B cell (primary cell): Measurements from ENCODE around the gene ITSN1. TPM values are rescaled to one million over a fixed set of nuclear protein-coding genes. Genes with fewer than 3 reads are reported as not detected.

Experiments used
- ATAC-seq: fragments of 200-7000 bp; cut with Tn5 transposase; one replicate; pipeline ENCODE4 v1.10.0; 2021; ENCODE audit warnings: low read depth, mild to moderate bottlenecking, moderate number of reproducible peaks, moderate library complexity
- CTCF ChIA-PET: fragments of 350-600 bp; sonication (Branson Sonifier 250); formaldehyde crosslinking; loops from one replicate; lab custom pipeline; 2021; ENCODE audit warnings: antibody characterized with exemption, inconsistent platforms; lab: Charles Lee
- POLR2A ChIA-PET: fragments of 350-600 bp; sonication (Branson Sonifier 250); formaldehyde crosslinking; loops from one replicate; lab custom pipeline; 2021; ENCODE audit warnings: antibody characterized with exemption; lab: Charles Lee
- DNase-seq: peaks from one replicate; pipeline ENCODE4 v3.0.0; 2013
- H2AFZ ChIP-seq: 2 replicates; pipeline ENCODE4 v1.6.1; 2012; ENCODE audit warnings: mild to moderate bottlenecking, low read depth, low read length; ENCODE audit not compliant: insufficient read depth, poor library complexity, severe bottlenecking
- H3K27ac ChIP-seq, 2 donors: 1 replicate in 1 of 2; 2 replicates in 1 of 2; pipeline ENCODE4 v1.5.1; 2012 to 2013; ENCODE audit warnings: low read length in 2 of 2, mild to moderate bottlenecking in 2 of 2, moderate library complexity in 1 of 2
- H3K27me3 ChIP-seq, 4 experiments: fragments of 200-600 bp in 1 of 4; sonication (generic) in 1 of 4; replicated peaks in 1 of 4; 1 replicate in 2 of 4; 2 replicates in 2 of 4; pipeline versions ENCODE4 v1.6.1 to v1.7.0; 2013 to 2016; ENCODE audit warnings: low read length in 3 of 4, mild to moderate bottlenecking in 2 of 4, mixed read lengths in 1 of 4, moderate library complexity in 1 of 4; ENCODE audit not compliant: insufficient read depth in 4 of 4, control insufficient read depth in 3 of 4; ENCODE audit errors: control extremely low read depth in 1 of 4
- H3K36me3 ChIP-seq, 2 experiments: replicated peaks in 1 of 2; 1 replicate in 1 of 2; 2 replicates in 1 of 2; pipeline versions ENCODE4 v1.6.1 to v1.7.1; 2013; ENCODE audit warnings: low read length in 1 of 2; ENCODE audit not compliant: insufficient read depth in 2 of 2, control insufficient read depth in 1 of 2; ENCODE audit errors: control extremely low read depth in 1 of 2, extremely low read depth in 1 of 2
- H3K4me1 ChIP-seq, 2 donors: fragments of 200-600 bp in 1 of 2; sonication (generic) in 1 of 2; 1 replicate in 1 of 2; 2 replicates in 1 of 2; pipeline versions ENCODE4 v1.5.1 to v1.6.1; 2013 to 2017; ENCODE audit warnings: low read length in 2 of 2; ENCODE audit not compliant: control insufficient read depth in 2 of 2, insufficient read depth in 2 of 2
- H3K4me2 ChIP-seq: replicated peaks from 2 replicates; pipeline ENCODE3; 2012; ENCODE audit warnings: mild to moderate bottlenecking, low read depth, low read length; ENCODE audit not compliant: poor library complexity, severe bottlenecking
- H3K4me3 ChIP-seq, 5 experiments: fragments of 200-600 bp in 1 of 5; sonication (generic) in 1 of 5; 1 replicate in 3 of 5; 2 replicates in 2 of 5; pipeline versions ENCODE4 v1.5.1 to v1.7.0; 2011 to 2016; ENCODE audit warnings: low read length in 4 of 5, mild to moderate bottlenecking in 4 of 5, low read depth in 2 of 5, control low read depth in 1 of 5, moderate library complexity in 1 of 5; ENCODE audit not compliant: insufficient read depth in 1 of 5; ENCODE audit errors: control extremely low read depth in 1 of 5, extremely low read depth in 1 of 5
- H3K79me2 ChIP-seq: fragments of 200-600 bp; sonication (generic); one replicate; pipeline ENCODE4 v1.6.0; 2016; ENCODE audit warnings: low read length; ENCODE audit not compliant: control insufficient read depth, insufficient read depth
- H3K9ac ChIP-seq: fragments of 200-600 bp; sonication (generic); 2 replicates; pipeline ENCODE4 v1.6.1; 2017; ENCODE audit warnings: mild to moderate bottlenecking, low read length, moderate library complexity
- H3K9me3 ChIP-seq, 3 donors: one replicate each; pipeline versions ENCODE4 v1.6.1 to v1.7.1; 2013; ENCODE audit warnings: low read length in 2 of 3; ENCODE audit not compliant: control insufficient read depth in 2 of 3, insufficient read depth in 1 of 3; ENCODE audit errors: control extremely low read depth in 1 of 3
- H4K20me1 ChIP-seq: 2 replicates; pipeline ENCODE4 v1.6.0; 2012; ENCODE audit warnings: mild to moderate bottlenecking, low read length; ENCODE audit not compliant: insufficient read depth, control insufficient read depth, poor library complexity, severe bottlenecking
- H3K27ac Mint-ChIP-seq: one replicate; pipeline ENCODE4 v1.8.0; 2021; ENCODE audit warnings: mixed read lengths
- H3K27me3 Mint-ChIP-seq: one replicate; pipeline ENCODE4 v1.8.0; 2021; ENCODE audit warnings: mixed read lengths
- H3K4me1 Mint-ChIP-seq: one replicate; pipeline ENCODE4 v1.8.0; 2021; ENCODE audit warnings: mixed read lengths
- H3K4me3 Mint-ChIP-seq: one replicate; pipeline ENCODE4 v1.8.0; 2021; ENCODE audit warnings: mixed read lengths
- H3K9me3 Mint-ChIP-seq: one replicate; pipeline ENCODE4 v1.8.0; 2022; ENCODE audit warnings: mixed read lengths; ENCODE audit not compliant: insufficient read depth
- EZH2 ChIP-seq: IDR thresholded peaks from 2 replicates; pipeline ENCODE4 v1.6.1; 2012; ENCODE audit warnings: borderline replicate concordance, low read depth, mild to moderate bottlenecking, moderate library complexity, low read length; ENCODE audit not compliant: insufficient read depth, poor library complexity, severe bottlenecking
- WGBS: methylation state at CpG from one replicate; pipeline ENCODE4 v1.1.5; 2013; ENCODE audit warnings: missing lambda C conversion rate; ENCODE audit not compliant: insufficient coverage; 5-methylcytosine and 5-hydroxymethylcytosine counted together
- intact Hi-C: fragments of 100-400 bp; cut with micrococcal nuclease; formaldehyde crosslinking; loops from one replicate; pipeline ENCODE4 v1.10.0; 2022
- polyA plus RNA-seq: library from polyadenylated mRNA; depleted of rRNA; stranded (reverse); fragments of >200 nt; gene quantifications from 2 replicates; pipeline ENCODE4 v1.2.3, GENCODE V29; 2012
- total RNA-seq, 2 donors: library from RNA; stranded (reverse); fragments of 120-200 nt in 1 of 2; gene quantifications; 1 replicate in 1 of 2; 2 replicates in 1 of 2; pipeline versions ENCODE4 v1.2.3 to v1.2.4, GENCODE V29; 2013 to 2022
- TF ChIP-seq, protein P1 (sequence below): fragments of 200-600 bp; IDR thresholded peaks from one replicate; pipeline ENCODE4 v1.8.0; 2022; ENCODE audit warnings: antibody characterized with exemption, mild to moderate bottlenecking

ITSN1 gene
- total and polyA plus RNA-seq, 2 donors (not counting 1 experiment from before 2014, with no cell fraction given), result 0.31 to 2.4 TPM

DNA sequence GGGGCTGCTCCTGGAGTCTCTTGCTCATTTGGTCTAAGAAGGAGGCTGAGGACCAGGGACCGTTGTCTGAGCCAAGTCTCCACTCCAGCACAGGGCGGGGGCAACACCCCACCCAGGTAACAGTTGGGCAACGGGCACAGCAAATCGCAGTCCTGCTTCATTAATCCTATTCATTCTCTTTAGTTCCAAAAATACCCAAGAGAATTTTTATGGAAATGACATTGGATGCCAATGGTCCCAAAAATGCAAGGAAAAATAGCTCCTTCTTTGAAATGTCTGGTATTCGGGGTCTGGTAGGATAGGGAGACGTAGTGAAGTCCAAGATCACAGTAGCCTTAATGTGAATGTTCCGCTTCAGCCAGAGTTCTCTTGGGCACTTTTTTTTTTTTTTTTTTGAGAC lies 199.3 kb downstream of the ITSN1 start:
- H3K4me2 ChIP-seq, result no peak overlapping the region
- Mint-ChIP-seq H3K4me3 (no peak overlapping the region), H3K9me3 (no peaks in the 10 kb centered on the region), H3K4me1 (no peaks in the 10 kb centered on the region), H3K27ac (no peak overlapping the region), H3K27me3 (no peaks in the 10 kb centered on the region)
- H3K9me3 ChIP-seq, result peaks cover 0 to 11% (median 0%) of the 10 kb centered on the region in 3 donors
- TF ChIP-seq EZH2, result no peak
- TF ChIP-seq, protein P1, sequence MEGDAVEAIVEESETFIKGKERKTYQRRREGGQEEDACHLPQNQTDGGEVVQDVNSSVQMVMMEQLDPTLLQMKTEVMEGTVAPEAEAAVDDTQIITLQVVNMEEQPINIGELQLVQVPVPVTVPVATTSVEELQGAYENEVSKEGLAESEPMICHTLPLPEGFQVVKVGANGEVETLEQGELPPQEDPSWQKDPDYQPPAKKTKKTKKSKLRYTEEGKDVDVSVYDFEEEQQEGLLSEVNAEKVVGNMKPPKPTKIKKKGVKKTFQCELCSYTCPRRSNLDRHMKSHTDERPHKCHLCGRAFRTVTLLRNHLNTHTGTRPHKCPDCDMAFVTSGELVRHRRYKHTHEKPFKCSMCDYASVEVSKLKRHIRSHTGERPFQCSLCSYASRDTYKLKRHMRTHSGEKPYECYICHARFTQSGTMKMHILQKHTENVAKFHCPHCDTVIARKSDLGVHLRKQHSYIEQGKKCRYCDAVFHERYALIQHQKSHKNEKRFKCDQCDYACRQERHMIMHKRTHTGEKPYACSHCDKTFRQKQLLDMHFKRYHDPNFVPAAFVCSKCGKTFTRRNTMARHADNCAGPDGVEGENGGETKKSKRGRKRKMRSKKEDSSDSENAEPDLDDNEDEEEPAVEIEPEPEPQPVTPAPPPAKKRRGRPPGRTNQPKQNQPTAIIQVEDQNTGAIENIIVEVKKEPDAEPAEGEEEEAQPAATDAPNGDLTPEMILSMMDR, result no peak
- ChIA-PET CTCF (no interaction called here), POLR2A (no interaction called here)
- no peak for ATAC-seq
- DNase-seq, result no peak
- no peak overlapping the region for H3K4me3 ChIP-seq
- intact Hi-C loops, result no loop called here
- peaks cover 0 to 2% (median 0%) of the 10 kb centered on the region in 4 experiments for H3K27me3 ChIP-seq
- H3K79me2 ChIP-seq, result no peaks in the 10 kb centered on the region
- H4K20me1 ChIP-seq, result no peaks in the 10 kb centered on the region
- H2AFZ ChIP-seq, result no peak overlapping the region
- H3K27ac ChIP-seq, result no peak overlapping the region
- 100% methylated on average over 3 of the region's 7 CpGs for WGBS
- H3K36me3 ChIP-seq, result no peaks in the 10 kb centered on the region
- no peaks in the 10 kb centered on the region for H3K4me1 ChIP-seq
- H3K9ac ChIP-seq, result no peak overlapping the region

DNA sequence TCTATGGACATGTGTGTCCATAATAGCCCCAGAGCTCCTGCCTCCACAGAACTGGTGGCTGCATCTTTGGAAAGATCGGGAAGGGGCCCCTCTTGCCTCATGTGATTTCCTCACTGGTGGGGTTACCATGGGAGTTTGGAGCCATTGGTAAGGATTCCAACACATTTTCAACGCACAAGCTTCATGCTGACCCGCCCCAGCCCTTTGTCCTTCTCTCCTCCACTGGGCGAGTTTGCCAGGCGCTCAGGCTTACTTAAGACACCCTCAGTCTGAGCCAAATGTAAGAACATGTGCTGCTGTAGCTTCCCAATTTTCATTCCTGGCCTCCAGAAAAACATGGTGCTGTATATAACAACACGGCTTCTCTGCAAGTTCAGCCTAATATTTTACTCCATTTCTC lies 200.9 kb downstream of the ITSN1 start:
- no peak overlapping the region for H3K27ac ChIP-seq
- ChIA-PET CTCF (no interaction called here), POLR2A (no interaction called here)
- H3K4me1 ChIP-seq, result no peaks in the 10 kb centered on the region
- H4K20me1 ChIP-seq, result no peaks in the 10 kb centered on the region
- no peaks in the 10 kb centered on the region for H3K27me3 Mint-ChIP-seq
- peaks cover 0 to 2% (median 0%) of the 10 kb centered on the region in 4 experiments for H3K27me3 ChIP-seq
- no peaks in the 10 kb centered on the region for H3K9me3 Mint-ChIP-seq
- WGBS, result 92% methylated on average over 6 of the region's 6 CpGs
- peaks cover 3% of the 10 kb centered on the region for H3K4me1 Mint-ChIP-seq
- no peaks in the 10 kb centered on the region for H3K79me2 ChIP-seq
- H3K9me3 ChIP-seq, result peaks cover 0 to 12% (median 0%) of the 10 kb centered on the region in 3 donors
- ATAC-seq (no peak), DNase-seq (no peak)
- intact Hi-C loops, result no loop called here
- H3K4me3 Mint-ChIP-seq, result no peak overlapping the region
- H2AFZ ChIP-seq, result no peak overlapping the region
- no peak overlapping the region for H3K27ac Mint-ChIP-seq
- H3K4me2 ChIP-seq, result no peak overlapping the region
- no peak overlapping the region for H3K4me3 ChIP-seq
- H3K9ac ChIP-seq, result no peak overlapping the region
- TF ChIP-seq, protein P1, result no peak
- TF ChIP-seq EZH2, result no peak
- no peaks in the 10 kb centered on the region for H3K36me3 ChIP-seq
